Stimulated activated CD4-positive, alpha-beta T cell treated with anti-CD3 and anti-CD28 coated beads, Interleukin-12 subunit alpha, Interleukin-12 subunit beta, amount 100 ng/mL, for 24 hours (primary cell): ENCODE data around the gene LRTM2.

ENCODE experiments used
- DNase-seq, 2 experiments: peaks; one replicate each; pipeline ENCODE4 v3.0.0-alpha.2; 2020; ENCODE audit warnings: low read depth in 2 of 2

The LRTM2 gene

DNA sequence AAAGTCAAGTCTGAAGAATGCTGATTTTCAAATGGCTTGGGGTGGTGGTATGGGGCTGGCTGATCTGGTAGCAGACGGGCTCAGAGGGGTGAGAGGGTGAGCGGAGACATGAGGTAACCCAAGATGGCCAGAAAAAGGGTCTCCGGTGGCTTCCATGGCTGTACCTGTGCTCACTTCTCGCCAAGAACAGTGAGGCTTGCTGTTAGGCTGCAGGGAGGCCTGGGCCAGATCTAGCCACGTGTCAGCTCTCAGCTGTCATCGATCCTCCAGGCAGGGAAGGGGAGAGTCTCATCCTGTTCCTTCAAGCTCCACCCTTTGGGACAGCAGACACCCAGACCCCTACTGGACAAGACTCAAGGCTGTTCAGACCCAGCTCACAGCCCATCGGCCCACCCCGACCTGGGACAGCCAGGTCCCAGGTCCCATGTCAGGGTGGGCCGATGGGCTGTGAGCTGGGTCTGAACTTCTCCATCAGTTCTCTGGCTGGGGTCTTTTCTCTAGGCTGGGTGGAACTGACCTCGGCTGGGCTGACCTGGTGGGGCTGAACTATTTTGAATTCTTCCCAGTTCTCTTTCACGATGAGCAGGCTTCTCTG lies 9.0 kb downstream of the LRTM2 start:
- no peak for DNase-seq

DNA sequence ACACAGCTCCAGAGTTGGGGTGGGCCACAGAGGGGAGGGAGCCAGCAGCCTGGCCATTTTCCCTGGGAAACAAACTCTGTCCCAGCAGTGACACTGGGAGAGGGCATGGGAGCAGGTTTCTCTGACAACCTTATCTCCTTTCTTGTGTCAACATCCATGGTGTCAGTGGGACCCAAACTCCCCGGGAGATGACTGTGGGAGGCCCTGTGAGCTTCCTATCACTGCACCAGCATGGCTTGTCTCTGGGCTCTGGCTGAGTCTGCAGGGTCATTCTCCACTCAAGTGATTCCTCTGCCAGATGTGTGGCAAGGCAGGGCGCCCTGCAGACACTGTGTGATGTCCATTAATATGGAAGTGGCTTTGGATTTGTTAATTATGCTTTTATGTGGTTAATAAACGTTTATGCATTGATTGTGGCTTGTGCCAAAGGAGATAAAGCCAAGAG lies 10.1 kb downstream of the LRTM2 start:
- DNase-seq, result no peak

DNA sequence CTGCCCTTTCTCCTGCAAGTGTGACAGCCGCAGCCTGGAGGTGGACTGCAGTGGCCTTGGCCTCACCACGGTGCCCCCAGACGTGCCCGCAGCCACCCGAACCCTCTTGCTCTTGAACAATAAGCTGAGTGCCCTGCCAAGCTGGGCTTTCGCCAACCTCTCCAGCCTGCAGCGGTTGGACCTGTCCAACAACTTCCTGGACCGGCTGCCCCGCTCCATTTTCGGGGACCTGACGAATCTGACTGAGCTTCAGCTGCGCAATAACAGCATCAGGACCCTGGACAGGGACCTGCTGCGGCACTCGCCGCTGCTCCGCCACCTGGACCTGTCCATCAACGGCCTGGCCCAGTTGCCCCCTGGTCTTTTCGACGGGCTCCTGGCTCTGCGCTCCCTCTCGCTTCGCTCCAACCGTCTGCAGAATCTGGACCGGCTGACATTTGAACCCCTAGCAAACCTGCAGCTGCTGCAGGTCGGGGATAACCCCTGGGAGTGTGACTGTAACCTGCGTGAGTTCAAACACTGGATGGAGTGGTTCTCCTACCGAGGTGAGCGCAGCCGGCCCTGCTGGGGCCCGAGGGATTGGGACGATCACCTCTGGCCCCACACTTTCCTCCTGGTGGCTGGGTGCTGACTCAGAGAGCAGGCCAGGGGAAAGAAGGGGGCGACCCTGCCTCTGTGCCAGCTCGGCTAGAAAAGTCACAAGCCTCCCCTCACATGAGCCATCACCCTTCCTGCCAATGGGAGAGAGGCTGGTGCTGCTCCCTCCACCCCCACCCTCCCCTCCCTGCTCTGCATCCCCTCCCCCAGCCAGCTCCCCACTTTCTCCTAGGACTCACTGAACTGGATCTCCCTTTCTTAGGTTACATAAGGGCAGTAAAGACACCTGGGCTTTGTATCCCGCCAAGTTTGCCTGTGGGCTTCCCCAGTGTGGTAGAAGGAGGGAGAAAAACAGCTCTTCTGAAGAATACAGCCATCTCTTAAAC lies 10.9 kb downstream of the LRTM2 start:
- DNase-seq, result no peak

DNA sequence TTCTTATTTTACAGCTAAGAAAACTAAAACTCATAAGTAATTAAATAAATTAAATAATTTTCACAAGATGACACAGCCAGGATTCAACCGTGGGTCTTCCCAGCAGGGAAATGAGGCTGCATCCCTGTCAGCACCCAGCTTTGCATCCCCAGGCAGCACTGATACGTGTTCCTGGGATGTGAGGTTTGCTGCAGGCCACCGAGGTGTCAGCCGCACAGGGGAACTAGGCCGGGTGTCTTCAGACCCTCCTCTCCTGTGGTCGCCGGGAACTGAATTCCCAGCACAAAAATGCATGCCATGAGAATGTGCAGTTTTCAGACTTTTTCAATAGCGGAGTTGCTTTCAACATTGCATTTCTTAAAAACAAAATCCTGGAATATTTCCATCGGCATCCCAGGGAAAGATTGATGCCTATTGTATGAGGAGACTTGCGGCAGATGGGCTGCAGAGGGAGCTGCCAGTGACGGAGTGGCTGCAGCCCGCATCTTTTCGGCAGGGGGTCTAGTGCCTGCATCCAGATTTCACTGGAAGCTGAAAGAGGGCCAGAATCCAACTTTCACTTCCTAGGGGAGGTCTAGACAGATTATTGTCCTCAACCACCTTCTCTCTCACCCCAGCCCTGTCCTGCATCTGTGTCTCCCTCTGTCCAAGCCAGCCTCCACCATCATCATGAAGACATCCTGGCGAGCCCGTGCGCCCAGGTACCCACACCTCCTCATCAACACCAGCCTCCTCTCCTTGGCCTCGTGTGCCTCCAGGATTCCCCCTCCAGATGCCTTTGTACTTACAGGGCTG lies 12.6 kb downstream of the LRTM2 start:
- DNase-seq, result no peak

DNA sequence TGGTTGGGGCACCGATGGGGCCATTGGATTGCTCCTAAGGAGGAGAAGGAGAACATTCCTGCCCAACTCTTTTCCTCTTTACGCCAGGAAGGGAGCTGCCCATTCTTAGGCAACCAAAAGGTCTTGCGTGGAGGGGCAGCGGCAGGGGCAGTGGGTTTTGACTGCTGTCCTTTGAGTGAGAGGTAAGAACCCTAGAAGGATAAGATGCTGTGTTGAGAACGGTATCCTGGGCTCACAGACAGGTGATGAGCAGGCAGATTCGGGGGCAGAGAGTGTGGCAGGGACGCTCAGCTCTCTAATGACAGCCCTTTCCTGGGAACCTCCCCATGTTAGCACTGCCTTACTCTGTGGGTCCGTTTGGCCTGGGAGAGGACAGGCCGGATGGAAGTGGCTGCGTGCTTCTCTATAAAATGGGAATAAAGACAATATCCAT lies 13.2 kb downstream of the LRTM2 start:
- no peak for DNase-seq

DNA sequence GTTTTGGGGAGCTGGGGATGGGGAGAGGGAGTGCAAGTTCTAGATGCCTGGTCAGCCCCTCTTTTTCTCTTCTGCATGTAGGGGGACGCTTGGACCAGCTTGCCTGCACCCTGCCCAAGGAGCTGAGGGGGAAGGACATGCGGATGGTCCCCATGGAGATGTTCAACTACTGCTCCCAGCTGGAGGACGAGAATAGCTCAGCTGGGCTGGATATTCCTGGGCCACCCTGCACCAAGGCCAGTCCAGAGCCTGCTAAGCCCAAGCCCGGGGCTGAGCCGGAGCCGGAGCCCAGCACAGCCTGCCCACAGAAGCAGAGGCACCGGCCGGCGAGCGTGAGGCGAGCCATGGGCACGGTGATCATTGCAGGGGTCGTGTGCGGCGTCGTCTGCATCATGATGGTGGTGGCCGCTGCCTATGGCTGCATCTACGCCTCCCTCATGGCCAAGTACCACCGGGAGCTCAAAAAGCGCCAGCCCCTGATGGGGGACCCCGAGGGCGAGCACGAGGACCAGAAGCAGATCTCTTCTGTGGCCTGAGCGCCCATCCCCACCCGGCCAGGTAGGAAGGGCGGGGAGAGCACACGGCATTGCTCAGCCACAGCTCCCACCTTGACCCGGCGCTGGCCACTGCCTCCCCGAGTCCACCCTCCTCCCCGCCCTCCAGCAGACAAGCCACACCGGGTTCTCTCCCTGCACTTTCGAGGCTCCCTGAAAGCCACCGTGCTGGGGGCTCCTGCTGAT lies 14.0 kb downstream of the LRTM2 start:
- DNase-seq, result no peak

DNA sequence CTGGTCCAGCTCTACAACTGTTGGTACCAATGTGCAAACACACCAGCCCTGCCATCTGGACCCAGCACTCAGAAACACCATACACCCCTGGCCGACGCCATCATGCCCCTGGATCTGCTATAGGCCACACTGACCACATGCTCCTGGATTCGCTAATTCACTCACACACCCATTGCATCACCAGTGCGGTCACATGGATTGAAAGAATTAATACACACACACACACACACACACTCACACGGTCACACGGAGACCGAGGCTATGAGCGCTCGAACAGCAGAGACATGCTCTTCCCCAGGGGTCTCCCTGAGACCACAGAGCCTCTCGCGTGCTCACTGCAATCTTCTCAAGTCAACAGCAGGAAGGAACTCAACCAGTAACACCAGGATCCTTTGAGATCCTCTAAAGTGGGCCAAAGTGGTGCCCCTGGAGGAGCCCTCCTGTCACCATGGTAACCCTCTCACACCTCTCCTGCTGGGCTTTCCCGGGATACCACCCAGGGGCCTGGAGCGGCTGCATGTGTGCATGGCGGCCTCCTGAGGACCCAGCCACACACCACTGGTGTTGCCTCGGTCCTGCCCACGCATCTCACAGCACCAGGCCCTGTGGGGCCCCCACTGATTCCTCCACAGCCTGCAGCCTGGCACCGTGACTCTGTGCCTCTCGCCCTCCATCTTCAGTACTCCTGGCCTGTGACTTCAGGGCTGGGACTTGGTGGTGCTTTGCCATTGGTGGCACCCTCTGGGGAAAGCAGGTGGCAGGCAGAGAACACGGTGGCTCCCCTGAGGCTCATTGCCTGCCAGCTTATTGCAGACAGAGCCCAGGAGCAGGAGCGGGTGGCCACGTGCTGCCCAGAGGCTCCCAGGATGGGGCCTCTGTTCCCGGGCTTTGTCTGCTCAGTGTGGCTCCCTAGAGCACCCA lies 15.1 kb downstream of the LRTM2 start:
- DNase-seq, result no peak

DNA sequence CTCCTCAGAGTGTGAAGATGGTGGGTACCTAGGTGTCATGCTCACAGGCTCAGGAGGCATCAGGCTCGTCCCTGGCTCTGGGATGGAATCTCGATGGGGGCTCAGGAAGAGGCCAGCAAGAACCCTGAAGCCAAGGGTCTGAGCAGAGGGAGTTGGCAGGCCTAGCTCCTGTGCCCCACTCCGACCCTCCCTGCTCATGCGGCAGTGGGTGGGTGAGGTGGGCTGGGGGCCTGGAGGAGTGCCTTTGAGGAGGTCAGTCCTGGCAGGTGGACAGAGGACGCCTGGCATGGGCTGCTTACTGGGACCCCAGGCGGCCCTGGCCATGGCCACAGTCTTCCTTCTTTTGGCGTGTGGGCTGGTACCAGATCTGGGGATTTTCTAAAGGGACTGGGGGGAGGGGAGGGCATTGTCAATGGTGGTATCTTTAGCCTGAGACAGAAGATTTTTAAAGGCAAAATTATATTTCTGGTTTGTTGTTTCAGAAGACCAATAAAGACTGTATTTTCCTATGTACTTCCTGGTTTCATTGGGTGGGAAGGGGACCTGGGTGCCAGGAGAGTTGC lies 16.0 kb downstream of the LRTM2 start:
- DNase-seq, result no peak

DNA sequence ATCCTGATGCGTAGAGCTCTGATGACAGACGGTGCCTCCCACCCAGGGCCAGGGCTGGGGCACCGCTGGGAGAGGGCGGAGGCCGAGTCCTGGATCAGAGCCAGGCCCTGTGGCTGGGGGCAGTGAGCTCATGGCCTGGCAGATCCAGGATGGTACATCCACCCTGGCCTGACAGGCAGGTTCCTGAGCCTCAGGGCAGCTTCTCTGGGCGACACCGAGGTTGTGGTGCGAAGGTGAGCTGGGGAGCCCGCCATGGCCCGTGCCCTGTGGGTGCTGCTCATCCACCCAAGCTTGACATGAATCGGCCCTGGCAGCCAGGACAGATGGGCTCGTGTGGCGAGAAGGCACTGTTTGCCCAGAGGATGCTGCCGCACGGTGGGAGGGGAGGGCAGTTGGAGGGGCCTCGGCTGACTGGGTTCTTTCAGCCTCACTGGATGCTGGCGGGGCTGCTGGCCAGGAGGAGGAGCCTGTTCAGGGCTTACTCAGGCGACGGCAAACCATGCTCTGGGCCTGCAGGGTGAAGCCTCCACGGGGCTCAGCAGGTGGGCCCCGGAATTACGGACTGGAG lies 16.6 kb downstream of the LRTM2 start:
- DNase-seq, result no peak

DNA sequence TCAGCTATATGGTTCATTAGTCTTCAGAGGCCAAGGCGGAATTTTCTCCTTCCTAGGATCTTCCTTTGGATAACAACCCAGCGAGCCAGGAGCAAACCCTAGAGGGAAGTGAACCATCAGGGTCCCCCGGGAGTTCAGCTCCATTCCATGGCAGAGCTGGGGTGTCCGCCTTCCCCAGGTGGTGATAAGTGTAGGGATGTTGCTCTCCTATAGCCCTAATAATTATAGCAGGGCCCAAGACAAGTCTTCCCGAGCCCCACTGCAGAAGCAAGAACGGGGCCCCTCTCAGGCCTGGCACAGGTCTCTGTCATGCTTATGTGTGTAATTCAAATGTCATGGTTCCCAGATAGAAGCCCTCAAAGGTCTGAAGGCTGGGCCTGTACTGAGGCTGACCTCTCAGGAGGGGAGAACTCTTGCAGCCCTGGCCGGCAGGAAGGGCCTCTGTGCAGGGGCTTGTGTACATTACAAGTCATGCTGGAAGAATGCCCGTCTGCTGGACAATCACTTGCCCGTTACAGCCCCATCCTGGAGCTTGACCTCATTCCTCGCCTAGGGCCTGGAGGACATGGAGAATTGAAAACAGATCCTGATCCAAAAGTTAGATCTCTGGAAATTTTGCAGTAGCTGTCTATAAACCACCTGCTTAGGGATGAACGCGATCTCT lies 17.3 kb downstream of the LRTM2 start:
- DNase-seq, result no peak

DNA sequence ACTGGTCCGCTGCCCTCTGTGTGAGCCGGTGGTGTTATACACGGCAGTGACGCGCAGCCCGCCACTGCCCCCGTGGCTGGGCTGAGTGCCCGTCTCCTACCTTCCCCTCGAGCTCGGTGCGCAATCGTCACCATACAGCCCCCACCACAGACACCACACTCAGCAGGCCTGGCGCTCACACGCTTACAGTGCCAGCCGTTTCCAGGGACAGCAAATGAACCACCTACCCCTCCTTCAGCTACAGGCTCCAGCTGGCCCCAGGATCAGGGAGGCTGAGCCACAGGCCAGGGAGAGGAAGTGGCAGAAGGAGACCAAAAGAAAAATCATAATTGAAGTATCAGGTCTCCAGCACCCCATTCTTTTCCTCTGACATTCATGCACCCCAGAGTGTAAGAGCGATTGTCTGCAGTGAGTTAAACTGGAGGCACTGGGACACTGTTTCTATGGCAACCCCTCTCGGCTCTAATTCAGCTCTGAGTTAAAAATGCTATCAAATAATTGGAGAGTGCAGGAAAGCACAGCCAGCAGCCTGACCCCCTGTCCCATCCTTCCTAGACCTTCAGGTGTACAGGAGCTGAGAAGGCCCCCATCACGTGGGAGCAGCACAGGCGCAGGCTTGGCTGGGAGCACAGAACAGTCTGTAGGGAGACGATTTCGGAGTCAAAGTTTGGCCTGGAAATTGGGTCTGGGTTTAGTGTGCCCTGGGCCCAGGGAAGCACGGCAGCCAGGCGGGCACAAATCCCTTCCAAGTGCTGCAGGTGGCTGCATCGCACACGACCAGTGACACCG lies 18.0 kb downstream of the LRTM2 start:
- DNase-seq, result no peak

DNA sequence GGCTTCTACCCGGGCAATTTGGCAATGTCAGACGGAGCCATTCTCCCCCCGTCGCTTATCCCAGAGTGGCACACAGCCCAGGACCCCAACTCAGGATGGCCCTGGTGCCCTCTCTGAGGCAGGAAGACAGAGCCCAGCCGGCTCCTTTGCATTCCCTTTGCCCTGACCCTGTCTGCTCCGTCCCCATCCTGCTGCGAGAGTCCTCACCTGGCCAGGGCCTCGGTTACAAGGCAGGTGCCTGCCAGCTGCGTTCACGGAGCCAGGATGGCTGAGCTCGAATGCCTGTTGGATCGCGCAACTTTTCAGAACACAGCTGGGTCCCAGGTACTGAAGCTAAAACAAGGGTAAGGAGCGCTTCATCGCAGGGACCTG lies 18.6 kb downstream of the LRTM2 start:
- DNase-seq, result no peak

DNA sequence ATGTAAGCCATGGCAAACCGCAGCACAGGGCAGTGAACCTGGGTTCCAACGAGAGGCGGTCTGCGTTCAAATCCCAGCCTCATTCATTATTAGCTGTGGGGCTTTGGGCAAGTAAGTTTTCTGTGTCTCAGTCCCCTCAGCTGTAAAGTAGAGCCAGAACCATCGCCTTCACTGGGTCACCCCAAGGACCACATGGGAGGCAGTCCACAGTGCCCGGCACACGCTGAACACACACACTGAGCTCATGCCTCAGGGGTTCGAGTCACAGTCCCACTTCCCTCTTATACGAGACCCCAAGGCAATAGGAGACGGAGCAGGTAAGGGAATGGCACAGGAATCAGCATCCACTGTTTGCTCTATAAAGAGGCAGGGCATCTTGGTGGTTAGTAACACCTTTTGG lies 19.1 kb downstream of the LRTM2 start:
- DNase-seq, result no peak

DNA sequence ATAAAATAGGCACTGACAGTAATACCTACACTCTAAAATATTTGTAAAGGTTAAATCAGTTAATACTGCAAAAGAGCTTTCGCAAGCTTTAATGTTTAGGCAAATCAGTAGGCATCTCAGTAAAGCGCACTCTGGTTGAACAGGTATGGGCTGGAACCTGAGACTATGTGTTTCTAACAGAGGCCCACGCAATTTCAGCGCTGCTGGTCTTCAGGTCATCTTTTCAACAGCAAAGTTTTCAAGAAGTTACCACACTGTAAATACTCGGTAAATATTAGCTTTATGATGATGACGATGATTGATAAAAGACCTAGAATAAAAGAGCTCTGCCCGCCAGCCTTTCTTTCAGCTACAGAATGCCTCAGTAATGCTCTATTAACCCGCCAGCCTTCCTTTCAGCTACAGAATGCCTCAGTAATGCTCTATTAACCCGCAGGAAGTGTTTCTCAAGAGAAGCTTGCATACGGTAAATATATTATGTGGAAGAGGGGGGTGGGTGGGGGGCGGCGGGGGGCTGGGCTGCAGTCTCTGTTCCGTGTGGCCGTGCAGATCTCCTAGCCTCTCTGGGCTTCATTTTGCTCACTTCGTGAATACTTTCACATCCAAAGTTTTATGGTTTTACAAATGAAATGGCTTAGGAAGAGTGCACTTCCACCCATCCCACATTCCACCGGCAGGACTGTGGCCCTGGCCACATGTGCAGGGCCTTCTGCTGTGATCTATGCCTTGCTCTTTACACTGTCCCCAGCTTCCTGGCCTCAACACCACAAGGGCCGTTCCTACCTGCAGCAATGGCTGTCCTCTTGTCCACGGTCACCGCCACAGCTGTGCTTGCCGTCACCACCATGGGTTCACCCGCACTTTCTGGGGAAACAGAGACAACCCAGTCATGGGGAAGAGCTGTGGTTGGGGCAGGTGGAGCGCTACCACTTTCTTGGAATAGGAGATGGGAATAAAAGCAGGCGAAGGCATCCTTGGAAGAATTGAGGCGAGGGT lies 19.9 kb downstream of the LRTM2 start:
- no peak for DNase-seq

DNA sequence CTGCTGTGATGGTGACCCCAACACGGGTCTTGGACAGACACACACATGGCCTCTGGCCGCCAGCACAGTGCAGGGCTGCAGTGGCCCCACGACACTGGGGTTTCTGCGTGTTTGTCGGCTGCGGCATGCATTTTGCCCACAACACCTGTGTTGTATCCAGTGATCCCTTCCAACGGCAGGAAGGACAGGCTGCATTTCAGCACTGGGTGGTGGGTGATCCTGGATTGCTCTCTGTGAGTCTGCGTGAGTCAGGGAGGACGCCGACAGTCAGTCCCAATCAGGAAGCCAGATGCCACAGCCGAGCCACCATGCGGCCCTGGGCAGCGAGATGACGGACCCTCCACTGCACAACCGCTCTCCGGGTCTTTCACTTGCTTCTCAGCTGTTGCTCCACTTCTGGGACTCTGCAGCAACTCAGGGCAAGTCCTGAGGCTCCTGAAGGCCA lies 20.6 kb downstream of the LRTM2 start:
- no peak for DNase-seq

DNA sequence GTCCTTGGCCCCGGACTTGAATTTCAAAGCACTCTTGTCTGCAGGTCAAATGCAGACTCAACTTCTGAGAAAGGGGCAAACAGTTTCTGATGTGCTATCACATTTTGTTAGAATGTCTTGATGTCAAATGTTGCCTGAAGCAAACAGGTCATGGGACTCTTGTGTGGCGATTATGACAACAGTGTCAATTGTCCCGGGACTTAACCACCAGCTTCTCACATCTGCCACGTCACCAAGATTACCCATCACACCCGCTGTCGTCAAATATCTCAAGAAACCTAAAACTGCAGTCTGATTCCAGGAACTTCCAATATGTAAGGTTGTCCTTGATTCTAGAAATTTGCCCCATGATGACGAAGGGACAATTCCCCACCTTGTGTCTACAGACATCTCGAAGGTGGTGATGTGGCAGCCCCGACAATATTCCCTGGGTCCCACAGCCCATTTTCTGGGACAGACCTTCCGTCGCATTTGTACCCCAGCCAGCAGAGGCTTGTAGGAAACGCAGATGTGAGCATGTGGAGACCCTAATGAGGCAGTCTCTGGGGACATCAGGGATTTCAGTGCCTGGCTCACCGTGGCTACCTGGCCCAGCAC lies 21.3 kb downstream of the LRTM2 start:
- DNase-seq, result no peak
